Activated naive CD4-positive, alpha-beta T cell treated with anti-CD3 and anti-CD28 coated beads, Interleukin-2, amount 10 ng/mL, durations not matched to agents 5 hours and 36 hours (primary cell): ENCODE measurements around the gene VGF. TPM values are rescaled to one million over a fixed set of nuclear protein-coding genes. Genes with fewer than 3 reads are reported as not detected.

Experiments
- microRNA-seq: library from miRNA; unstranded; fragments of <30 nt; microRNA quantifications from one replicate; pipeline ENCODE4 v1.2.0, GENCODE V29; 2022; ENCODE audit warnings: borderline microRNAs expressed, borderline replicate concordance
- total RNA-seq, 2 experiments: library from RNA; stranded (reverse); gene quantifications; one replicate each; pipeline ENCODE4 v1.2.3, GENCODE V29; 2021

Gene VGF
- under 1 TPM; 0.14 to 0.25 TPM for total RNA-seq

DNA sequence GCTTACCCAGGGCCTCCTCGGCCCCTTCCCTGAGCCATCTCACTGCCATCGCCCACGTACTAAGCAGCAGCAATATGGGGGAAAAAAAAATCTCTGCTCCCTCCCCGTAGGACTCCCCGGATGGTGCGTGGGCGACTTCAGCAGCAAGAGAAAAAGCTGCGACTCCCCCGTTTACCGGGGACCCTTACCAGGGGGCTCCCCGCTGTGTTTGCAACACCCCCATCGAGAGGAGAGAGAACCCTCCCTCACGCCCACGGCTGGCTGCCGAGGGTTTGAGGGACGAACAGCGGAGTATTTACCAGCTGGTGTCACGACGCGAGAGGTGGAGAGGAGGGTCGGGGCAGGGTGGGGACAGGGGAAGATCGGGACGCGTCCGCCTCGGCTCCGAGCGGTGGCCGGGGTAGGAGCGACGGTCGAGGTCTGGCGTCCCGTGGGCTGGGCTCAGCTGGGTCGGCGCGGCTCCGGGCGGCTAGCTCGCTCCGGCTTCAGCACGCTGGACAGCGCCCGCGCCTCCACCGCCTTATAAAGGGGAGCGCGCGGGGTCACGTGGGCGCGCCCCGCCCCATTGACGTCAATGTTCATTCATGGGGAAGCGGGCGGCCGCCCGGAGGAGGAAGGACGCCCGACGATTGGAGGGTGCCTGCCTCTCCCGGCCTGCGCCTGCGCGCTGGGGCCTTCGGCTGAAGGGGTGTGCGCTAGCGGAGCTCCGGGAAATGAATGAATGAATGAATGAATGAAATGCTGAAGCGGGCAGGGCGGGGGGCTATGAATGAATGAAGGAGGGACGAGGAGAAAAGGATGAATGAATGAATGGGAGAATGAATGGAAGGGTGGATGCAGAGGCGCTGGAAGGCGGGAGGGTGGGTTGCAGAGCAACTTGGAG lies at the start of gene VGF:
TSS of gene VGF (minus strand) at position 495 of the 883 bp plus-strand sequence. CDS start 726 bp downstream, outside the sequence.

DNA sequence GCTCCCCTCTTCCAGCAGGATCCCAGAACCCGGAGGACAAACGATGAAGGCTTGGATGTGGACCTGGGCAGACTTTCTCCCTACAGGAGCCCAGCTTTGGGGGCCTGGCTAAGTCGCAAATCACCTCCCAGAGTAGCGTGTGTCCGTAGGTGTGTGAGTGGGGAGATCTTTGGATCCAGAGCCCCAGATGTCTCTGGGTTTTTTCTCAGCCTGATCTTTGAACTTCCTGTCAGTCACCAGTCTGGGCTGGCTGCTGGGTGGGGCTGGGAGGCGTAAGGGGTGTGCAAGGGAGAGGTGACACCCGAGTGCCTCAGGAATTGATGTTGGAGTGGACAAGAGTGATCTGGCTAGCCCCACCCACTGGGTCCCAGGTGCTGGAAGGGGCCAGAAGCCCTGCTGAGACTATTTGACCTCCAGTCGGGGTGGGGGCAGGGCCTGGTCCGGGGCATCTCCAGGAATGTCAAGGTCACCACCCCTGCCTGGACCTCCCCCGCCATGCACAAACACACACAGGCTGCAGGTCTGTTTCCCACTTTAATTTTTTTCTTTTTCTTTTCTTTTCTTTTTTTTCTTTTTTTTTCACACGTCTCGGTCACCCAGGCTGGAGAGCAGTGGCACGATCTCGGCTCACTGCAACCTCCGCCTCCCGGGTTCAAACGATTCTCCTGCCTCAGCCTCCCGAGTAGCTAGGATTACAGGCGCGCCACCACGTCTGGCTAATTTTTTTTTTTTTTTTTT lies 35.7 kb upstream of the VGF start, which contains the start of gene MOGAT3:
TSS of gene MOGAT3 (minus strand) at position 175 of the 738 bp plus-strand sequence. CDS start 182 bp downstream, outside the sequence.

GRCh38 chr7:101180130-101180755 lies 14.9 kb upstream of the VGF start, which contains the start of gene NAT16:
TSS of gene NAT16 (minus strand) at chr7:101180293. CDS start at chr7:101174807, 5,486 bp downstream.

DNA sequence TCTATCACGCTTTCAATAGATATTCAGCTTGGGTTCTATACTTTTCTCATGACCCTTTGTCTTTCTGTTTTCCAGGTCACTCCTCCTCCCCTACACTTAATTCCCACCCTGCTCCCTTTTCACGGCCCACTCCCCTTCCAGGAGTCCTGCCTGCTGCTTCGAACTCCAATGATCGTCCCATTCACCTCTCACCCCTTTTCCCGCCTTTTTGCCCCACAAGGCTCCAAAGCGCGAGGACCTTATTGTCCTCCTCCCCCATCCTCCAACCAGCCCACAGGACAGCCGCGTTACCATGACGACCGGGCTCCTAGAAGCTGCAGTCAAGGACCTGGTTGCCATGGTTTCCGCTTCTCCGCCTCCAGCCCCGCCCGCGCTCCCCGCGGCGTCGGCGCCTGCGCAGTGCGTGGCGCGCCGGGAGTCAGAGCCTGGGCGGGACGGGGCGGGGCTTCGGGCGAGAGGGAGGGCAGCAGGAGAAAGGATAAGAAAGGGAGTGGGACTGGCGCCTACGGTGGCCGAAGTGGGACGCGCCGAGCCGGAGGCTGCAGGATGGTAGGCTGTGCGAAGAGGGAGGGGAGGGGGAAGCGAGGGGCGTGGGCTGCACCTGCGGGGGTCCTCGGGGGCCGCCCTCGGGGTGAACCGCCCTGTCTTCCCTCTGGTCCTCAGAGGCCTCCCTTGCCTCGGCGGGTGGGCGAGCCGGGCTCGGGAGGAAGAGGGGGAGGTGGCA lies 11.2 kb downstream of the VGF start, which contains the start of gene AP1S1:
TSS of gene AP1S1 (plus strand) at position 508 of the 724 bp plus-strand sequence. CDS start at position 547, 39 bp downstream.

GRCh38 chr7:101126651-101127459 lies 38.5 kb downstream of the VGF start, which contains the start of gene SERPINE1:
TSS of gene SERPINE1 (plus strand) at chr7:101127104. CDS start at chr7:101128394, 1,290 bp downstream.

Small RNA genes lying within 50 kb of the gene (microRNA-seq; reads per million reads assigned to microRNA genes)
- not detected for gene MIR4653

Other genes with a start within 250 kb of the VGF start
- gene MUC3A, start 216.0 kb downstream of the VGF start, total RNA-seq: not detected
- not detected for gene MUC12, start 196.0 kb downstream of the VGF start, total RNA-seq
- not detected for gene MUC17, start 145.5 kb downstream of the VGF start, total RNA-seq
- 10 to 100 TPM; 51.8 to 54.3 TPM for gene TRIM56, start 80.1 kb downstream of the VGF start, total RNA-seq
- gene SERPINE1, start 38.5 kb downstream of the VGF start, total RNA-seq: under 1 TPM; 0.18 to 0.22 TPM
- gene AP1S1, start 11.1 kb downstream of the VGF start, total RNA-seq: 10 to 100 TPM; 32.1 to 40.8 TPM
- gene NAT16, start 14.7 kb upstream of the VGF start, total RNA-seq: not detected
- gene MOGAT3, start 35.5 kb upstream of the VGF start, total RNA-seq: under 1 TPM in 1 of 2 experiments, not detected in 1; 0.18 TPM
- gene PLOD3, start 52.0 kb upstream of the VGF start, total RNA-seq: 10 to 100 TPM; 68.7 to 73.0 TPM
- 10 to 100 TPM; 62.6 to 62.7 TPM for gene ZNHIT1, start 52.6 kb upstream of the VGF start, total RNA-seq
- 10 to 100 TPM; 23.8 to 24.1 TPM for gene CLDN15, start 72.2 kb upstream of the VGF start, total RNA-seq
- 100 to 1,000 TPM; 121 to 122 TPM for gene FIS1, start 79.5 kb upstream of the VGF start, total RNA-seq
- gene IFT22, start 156.2 kb upstream of the VGF start, total RNA-seq: 1 to 10 TPM; 8.5 to 8.7 TPM
- gene COL26A1, start 197.3 kb upstream of the VGF start, total RNA-seq: not detected